OCI-LY1 (cell line): ENCODE data around the gene PROB1.

Source experiments
- H2AFZ ChIP-seq: fragments of 200-600 bp; sonication (generic), shearing (Covaris generic); 2 replicates; pipeline ENCODE4 v1.6.0; 2014; ENCODE audit warnings: antibody characterized with exemption, mild to moderate bottlenecking, low read length
- H3F3A ChIP-seq: fragments of 200-600 bp; sonication (generic), shearing (Covaris generic); 2 replicates; pipeline ENCODE4 v1.6.0; 2014; ENCODE audit warnings: mild to moderate bottlenecking, antibody characterized with exemption, low read length, moderate library complexity; ENCODE audit not compliant: insufficient read depth
- H3K27ac ChIP-seq: fragments of 200-600 bp; sonication (generic); 2 replicates; pipeline ENCODE4 v1.5.1; 2014; ENCODE audit warnings: low read length, mixed run types, mild to moderate bottlenecking, low read depth; ENCODE audit not compliant: poor library complexity, severe bottlenecking
- H3K27me3 ChIP-seq: fragments of 200-600 bp; sonication (generic); 2 replicates; pipeline ENCODE4 v1.6.0; 2014; ENCODE audit warnings: antibody characterized with exemption, mild to moderate bottlenecking, low read length, moderate library complexity; ENCODE audit not compliant: insufficient read depth
- H3K36me3 ChIP-seq: fragments of 200-600 bp; sonication (generic); 2 replicates; pipeline ENCODE4 v1.6.1; 2014; ENCODE audit warnings: mild to moderate bottlenecking, antibody characterized with exemption, low read length, moderate library complexity, mixed read lengths; ENCODE audit not compliant: insufficient read depth
- H3K4me1 ChIP-seq: fragments of 200-600 bp; sonication (generic); 2 replicates; pipeline ENCODE4 v1.5.1; 2014; ENCODE audit warnings: mild to moderate bottlenecking, low read length, moderate library complexity; ENCODE audit not compliant: insufficient read depth, severe bottlenecking
- H3K4me2 ChIP-seq: fragments of 200-600 bp; sonication (generic), shearing (Covaris generic); 2 replicates; pipeline ENCODE4 v1.6.1; 2014; ENCODE audit warnings: low read length
- H3K4me3 ChIP-seq: fragments of 200-600 bp; sonication (generic); 2 replicates; pipeline ENCODE4 v1.5.1; 2014; ENCODE audit warnings: low read length, low read depth, mild to moderate bottlenecking, mixed read lengths; ENCODE audit not compliant: poor library complexity, severe bottlenecking
- H3K79me2 ChIP-seq: fragments of 200-600 bp; shearing (Covaris generic); 2 replicates; pipeline ENCODE4 v1.6.1; 2016; ENCODE audit warnings: mixed run types, low read length, mixed read lengths; ENCODE audit not compliant: insufficient read depth
- H3K9ac ChIP-seq: fragments of 200-600 bp; sonication (generic), shearing (Covaris generic); 2 replicates; pipeline ENCODE4 v1.6.1; 2014; ENCODE audit warnings: mild to moderate bottlenecking, low read length, mixed read lengths
- H3K9me2 ChIP-seq: fragments of 200-600 bp; sonication (generic), shearing (Covaris generic); 2 replicates; pipeline ENCODE4 v1.6.1; 2014; ENCODE audit warnings: low read depth, mild to moderate bottlenecking, low read length, mixed read lengths
- H3K9me3 ChIP-seq: fragments of 200-600 bp; shearing (Covaris generic); 2 replicates; pipeline ENCODE4 v1.6.1; 2014; ENCODE audit warnings: low read length, mixed read lengths
- H4K20me1 ChIP-seq: fragments of 200-600 bp; sonication (generic), shearing (Covaris generic); 2 replicates; pipeline ENCODE4 v1.6.0; 2016; ENCODE audit warnings: mild to moderate bottlenecking, low read length; ENCODE audit not compliant: insufficient read depth
- EZH2 ChIP-seq: fragments of 200-600 bp; sonication (generic), shearing (Covaris generic); IDR thresholded peaks from 2 replicates; pipeline ENCODE4 v1.8.0; 2017; ENCODE audit warnings: borderline replicate concordance, mixed run types, mild to moderate bottlenecking, antibody characterized with exemption, low read length, moderate library complexity, mixed read lengths
- TF ChIP-seq, protein P1 (sequence below): fragments of 200-600 bp; sonication (generic), shearing (Covaris generic); IDR thresholded peaks from 2 replicates; pipeline ENCODE4 v1.5.1; 2017; ENCODE audit warnings: mild to moderate bottlenecking, antibody characterized with exemption, low read length, moderate library complexity, mixed read lengths

PROB1 gene

DNA sequence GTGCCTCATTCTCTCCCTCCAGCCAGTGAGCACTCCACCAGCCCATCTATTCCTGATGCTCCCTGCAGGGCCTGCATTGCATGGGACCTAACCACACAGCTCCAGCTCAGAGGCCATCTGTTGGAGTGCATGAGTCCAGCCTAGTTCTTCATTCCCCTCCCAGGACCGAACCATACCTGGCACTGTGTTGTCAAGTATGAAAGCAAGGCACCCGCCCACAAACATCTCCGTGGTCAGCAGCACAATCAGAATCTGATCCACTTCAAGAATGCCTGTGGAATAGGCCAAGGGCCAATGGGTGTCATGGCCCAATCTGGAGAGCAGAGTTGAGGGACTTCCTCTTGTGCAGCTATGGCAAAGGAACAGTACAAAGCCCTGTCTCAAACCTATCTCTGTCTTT is 17.7 kb downstream of the PROB1 start:
- no peak overlapping the region for H3K4me2 ChIP-seq

DNA sequence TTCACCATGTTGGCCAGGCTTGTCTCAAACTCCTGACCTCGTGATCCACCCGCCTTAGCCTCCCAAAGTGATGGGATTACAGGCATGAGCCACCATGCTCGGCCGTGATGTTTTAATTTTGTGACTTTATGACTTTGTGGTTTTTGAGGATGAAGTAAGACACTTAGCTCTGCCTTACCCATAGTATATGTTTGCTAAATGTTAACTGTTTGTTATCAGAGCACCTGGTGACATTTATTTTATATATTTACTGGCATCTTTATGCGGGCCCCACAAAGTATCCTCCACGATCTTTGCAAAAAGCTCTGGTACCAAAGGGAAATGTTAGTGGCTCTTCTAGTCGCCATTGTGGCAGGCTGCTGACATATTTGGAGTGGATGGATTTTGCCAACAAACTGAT is 18.5 kb downstream of the PROB1 start:
- no peak overlapping the region for H3K27ac ChIP-seq
- H3K27me3 ChIP-seq, result no peaks in the 10 kb centered on the region
- TF ChIP-seq, protein P1, sequence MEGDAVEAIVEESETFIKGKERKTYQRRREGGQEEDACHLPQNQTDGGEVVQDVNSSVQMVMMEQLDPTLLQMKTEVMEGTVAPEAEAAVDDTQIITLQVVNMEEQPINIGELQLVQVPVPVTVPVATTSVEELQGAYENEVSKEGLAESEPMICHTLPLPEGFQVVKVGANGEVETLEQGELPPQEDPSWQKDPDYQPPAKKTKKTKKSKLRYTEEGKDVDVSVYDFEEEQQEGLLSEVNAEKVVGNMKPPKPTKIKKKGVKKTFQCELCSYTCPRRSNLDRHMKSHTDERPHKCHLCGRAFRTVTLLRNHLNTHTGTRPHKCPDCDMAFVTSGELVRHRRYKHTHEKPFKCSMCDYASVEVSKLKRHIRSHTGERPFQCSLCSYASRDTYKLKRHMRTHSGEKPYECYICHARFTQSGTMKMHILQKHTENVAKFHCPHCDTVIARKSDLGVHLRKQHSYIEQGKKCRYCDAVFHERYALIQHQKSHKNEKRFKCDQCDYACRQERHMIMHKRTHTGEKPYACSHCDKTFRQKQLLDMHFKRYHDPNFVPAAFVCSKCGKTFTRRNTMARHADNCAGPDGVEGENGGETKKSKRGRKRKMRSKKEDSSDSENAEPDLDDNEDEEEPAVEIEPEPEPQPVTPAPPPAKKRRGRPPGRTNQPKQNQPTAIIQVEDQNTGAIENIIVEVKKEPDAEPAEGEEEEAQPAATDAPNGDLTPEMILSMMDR, result no peak
- no peak for TF ChIP-seq EZH2
- H4K20me1 ChIP-seq, result no peaks in the 10 kb centered on the region
- H3K4me2 ChIP-seq, result no peak overlapping the region
- H3K9me2 ChIP-seq, result no peaks in the 10 kb centered on the region
- no peak overlapping the region for H3K4me3 ChIP-seq
- H3K36me3 ChIP-seq, result peaks cover 5% of the 10 kb centered on the region; the same call in 1 of the 2 replicates
- no peaks in the 10 kb centered on the region for H3K79me2 ChIP-seq
- H3K9ac ChIP-seq, result no peak overlapping the region
- no peak overlapping the region for H2AFZ ChIP-seq
- no peaks in the 10 kb centered on the region for H3K9me3 ChIP-seq
- H3K4me1 ChIP-seq, result no peaks in the 10 kb centered on the region
- no peaks in the 10 kb centered on the region for H3F3A ChIP-seq

More for the DNA sequence above, 17.7 kb downstream of the PROB1 start:
- Histone ChIP-seq H3K36me3 (no peaks in the 10 kb centered on the region), H3F3A (no peaks in the 10 kb centered on the region), H4K20me1 (no peaks in the 10 kb centered on the region), H3K9me3 (no peaks in the 10 kb centered on the region), H3K4me3 (no peak overlapping the region), H3K79me2 (no peaks in the 10 kb centered on the region), H3K9me2 (no peaks in the 10 kb centered on the region), H3K9ac (no peak overlapping the region), H3K4me1 (peaks cover 3% of the 10 kb centered on the region), H3K27ac (no peak overlapping the region), H3K27me3 (no peaks in the 10 kb centered on the region), H2AFZ (no peak overlapping the region)
- no peak for TF ChIP-seq EZH2
- TF ChIP-seq, protein P1, result no peak

- no peaks in the 10 kb centered on the region for H3K9me2 ChIP-seq
- no peaks in the 10 kb centered on the region for H3F3A ChIP-seq
- no peak overlapping the region for H3K9ac ChIP-seq
- no peaks in the 10 kb centered on the region for H3K9me3 ChIP-seq
- H2AFZ ChIP-seq, result no peak overlapping the region
- no peaks in the 10 kb centered on the region for H3K27me3 ChIP-seq
- no peak for TF ChIP-seq EZH2
- TF ChIP-seq, protein P1, result no peak
- no peaks in the 10 kb centered on the region for H4K20me1 ChIP-seq
- H3K4me3 ChIP-seq, result no peak overlapping the region
- H3K4me2 ChIP-seq, result no peak overlapping the region
- H3K79me2 ChIP-seq, result no peaks in the 10 kb centered on the region
- H3K4me1 ChIP-seq, result no peaks in the 10 kb centered on the region
- no peak overlapping the region for H3K27ac ChIP-seq
- H3K36me3 ChIP-seq, result peaks cover 11% of the 10 kb centered on the region; the same call in 1 of the 2 replicates
Observed at GRCh38 chr5:139374909-139375308, 20.0 kb downstream of the PROB1 start.
